H1 (cell line): ENCODE results near the gene PKP3. TPM values are rescaled to one million over a fixed set of nuclear protein-coding genes. Genes with fewer than 3 reads are reported as not detected.
A peak's percentile ranks its signal among the peaks of the same experiment; 100 is the strongest.

Source experiments
- CTCF ChIA-PET: fragments of 300-600 bp; sonication (Branson Sonifier 250); formaldehyde crosslinking; loops from one replicate; lab custom pipeline; 2021; ENCODE audit not compliant: partially characterized antibody; lab: Charles Lee
- POLR2A ChIA-PET: fragments of 300-600 bp; sonication (Branson Sonifier 250); formaldehyde crosslinking; loops from one replicate; lab custom pipeline; 2021; ENCODE audit warnings: inconsistent platforms; ENCODE audit not compliant: partially characterized antibody; lab: Charles Lee
- DNase-seq, 2 experiments: peaks; one replicate each; pipeline versions ENCODE4 v3.0.0 to v3.0.0-alpha.2; 2010 to 2022; ENCODE audit warnings: low spot score in 2 of 2, low read depth in 1 of 2, mixed read lengths in 1 of 2
- FAIRE-seq: peaks from 2 replicates; lab custom pipeline; 2011; peaks lifted over from hg19 to GRCh38; lab: Jason Lieb, UNC
- H2AFZ ChIP-seq: 2 replicates; pipeline ENCODE4 v1.8.1; 2012; ENCODE audit warnings: low read length, inconsistent platforms
- H2AK5ac ChIP-seq: 2 replicates; pipeline ENCODE4 v1.6.1; 2013; ENCODE audit warnings: low read depth, low read length
- H2BK120ac ChIP-seq: replicated peaks from 2 replicates; pipeline ENCODE3; 2013; ENCODE audit warnings: low read depth, low read length, inconsistent platforms
- H2BK12ac ChIP-seq: 2 replicates; pipeline ENCODE4 v1.6.1; 2013; ENCODE audit warnings: low read depth, low read length
- H2BK15ac ChIP-seq: 2 replicates; pipeline ENCODE4 v1.6.1; 2013; ENCODE audit warnings: low read length
- H2BK20ac ChIP-seq: 2 replicates; pipeline ENCODE4 v1.6.1; 2013; ENCODE audit warnings: low read length
- H2BK5ac ChIP-seq: 2 replicates; pipeline ENCODE4 v1.6.1; 2013; ENCODE audit warnings: low read depth, low read length
- H3K14ac ChIP-seq: 2 replicates; pipeline ENCODE4 v1.6.1; 2013; ENCODE audit warnings: inconsistent platforms; ENCODE audit not compliant: insufficient read length
- H3K18ac ChIP-seq: 2 replicates; pipeline ENCODE4 v1.6.1; 2013; ENCODE audit warnings: low read length; ENCODE audit errors: extremely low read depth
- H3K23ac ChIP-seq: 2 replicates; pipeline ENCODE4 v1.6.1; 2013; ENCODE audit warnings: inconsistent platforms; ENCODE audit not compliant: insufficient read length
- H3K23me2 ChIP-seq: 2 replicates; pipeline ENCODE4 v1.6.1; 2013; ENCODE audit warnings: low read depth, low read length
- H3K27ac ChIP-seq: 2 replicates; pipeline ENCODE4 v1.6.1; 2011; ENCODE audit warnings: low read depth, low read length, inconsistent platforms
- H3K27me3 ChIP-seq, 4 experiments: replicated peaks in 1 of 4; 1 replicate in 1 of 4; 2 replicates in 3 of 4; pipeline versions ENCODE4 v1.6.1 to v1.8.1; 2011 to 2013; ENCODE audit warnings: low read length in 3 of 4, mild to moderate bottlenecking in 3 of 4, inconsistent platforms in 2 of 4, mixed read lengths in 2 of 4, moderate library complexity in 1 of 4; ENCODE audit not compliant: control insufficient read depth in 3 of 4, insufficient read depth in 3 of 4; ENCODE audit errors: extremely low read depth in 1 of 4
- H3K36me3 ChIP-seq, 4 experiments: 2 replicates each; pipeline versions ENCODE4 v1.6.1 to v1.8.1; 2011 to 2013; ENCODE audit warnings: mild to moderate bottlenecking in 4 of 4, low read length in 3 of 4, moderate library complexity in 2 of 4, control low read depth in 1 of 4, inconsistent platforms in 1 of 4; ENCODE audit not compliant: insufficient read depth in 4 of 4, control insufficient read depth in 2 of 4
- H3K4ac ChIP-seq: replicated peaks from 2 replicates; pipeline ENCODE3; 2013; ENCODE audit warnings: low read length, low read depth, mixed read lengths, inconsistent platforms; ENCODE audit not compliant: insufficient read length
- H3K4me1 ChIP-seq, 4 experiments: replicated peaks in 1 of 4; 1 replicate in 1 of 4; 2 replicates in 3 of 4; pipeline versions ENCODE4 v1.6.1 to v1.8.1; 2011 to 2013; ENCODE audit warnings: low read length in 3 of 4, inconsistent platforms in 2 of 4, mixed read lengths in 1 of 4; ENCODE audit not compliant: insufficient read depth in 4 of 4, control insufficient read depth in 3 of 4
- H3K4me2 ChIP-seq, 2 experiments: 2 replicates each; pipeline versions ENCODE4 v1.6.1 to v1.8.1; 2011 to 2013; ENCODE audit warnings: low read depth in 2 of 2, low read length in 2 of 2, control low read depth in 1 of 2, inconsistent platforms in 1 of 2, mild to moderate bottlenecking in 1 of 2; ENCODE audit not compliant: insufficient read depth in 1 of 2
- H3K4me3 ChIP-seq, 4 experiments: fragments of 200-600, 300-600 bp in 1 of 4; sonication (generic), shearing (Covaris generic), sonication (Bioruptor Twin) in 1 of 4; 2 replicates each; pipeline versions ENCODE4 v1.5.1 to v1.8.1; 2011 to 2016; ENCODE audit warnings: low read length in 4 of 4, low read depth in 3 of 4, control low read depth in 2 of 4, inconsistent platforms in 2 of 4, mild to moderate bottlenecking in 2 of 4, mixed read lengths in 1 of 4, moderate library complexity in 1 of 4; ENCODE audit not compliant: insufficient read depth in 2 of 4; ENCODE audit errors: extremely low read depth in 1 of 4
- H3K56ac ChIP-seq: replicated peaks from 2 replicates; pipeline ENCODE3; 2013; ENCODE audit warnings: low read depth, mild to moderate bottlenecking, mixed read lengths, low read length, inconsistent platforms; ENCODE audit not compliant: insufficient read length
- H3K79me1 ChIP-seq: 2 replicates; pipeline ENCODE4 v1.6.1; 2013; ENCODE audit warnings: low read depth, low read length, control low read depth
- H3K79me2 ChIP-seq, 2 experiments: 2 replicates each; pipeline versions ENCODE4 v1.6.1 to v1.8.1; 2012 to 2013; ENCODE audit warnings: low read length in 2 of 2, mild to moderate bottlenecking in 2 of 2, inconsistent platforms in 1 of 2; ENCODE audit not compliant: insufficient read depth in 2 of 2, control insufficient read depth in 1 of 2
- H3K9ac ChIP-seq, 4 experiments: replicated peaks in 1 of 4; 1 replicate in 1 of 4; 2 replicates in 3 of 4; pipeline versions ENCODE4 v1.6.1 to v1.8.1; 2011 to 2013; ENCODE audit warnings: low read depth in 3 of 4, low read length in 3 of 4, control low read depth in 2 of 4, mild to moderate bottlenecking in 2 of 4, moderate library complexity in 2 of 4, inconsistent platforms in 1 of 4; ENCODE audit errors: extremely low read depth in 1 of 4
- H3K9me3 ChIP-seq, 2 experiments: 2 replicates each; pipeline versions ENCODE4 v1.6.1 to v1.8.1; 2012 to 2013; ENCODE audit warnings: mild to moderate bottlenecking in 2 of 2, moderate library complexity in 2 of 2, control low read depth in 1 of 2, inconsistent platforms in 1 of 2, low read depth in 1 of 2, low read length in 1 of 2, mixed read lengths in 1 of 2; ENCODE audit not compliant: insufficient read depth in 2 of 2
- H4K20me1 ChIP-seq, 2 experiments: replicated peaks in 1 of 2; 2 replicates each; pipeline versions ENCODE3 to v1.8.1; 2011 to 2013; ENCODE audit warnings: inconsistent platforms in 2 of 2, low read length in 2 of 2, mild to moderate bottlenecking in 1 of 2; ENCODE audit not compliant: insufficient read depth in 2 of 2, control insufficient read depth in 1 of 2
- H4K5ac ChIP-seq: 2 replicates; pipeline ENCODE4 v1.6.1; 2013; ENCODE audit warnings: low read length, low read depth, mixed read lengths, inconsistent platforms; ENCODE audit not compliant: insufficient read length
- H4K8ac ChIP-seq: 2 replicates; pipeline ENCODE4 v1.8.0; 2013; ENCODE audit warnings: mild to moderate bottlenecking, moderate library complexity, low read length, inconsistent platforms; ENCODE audit not compliant: insufficient read depth; ENCODE audit errors: extremely low read depth
- H4K91ac ChIP-seq: replicated peaks from 2 replicates; pipeline ENCODE3; 2013; ENCODE audit warnings: low read length, mixed read lengths, inconsistent platforms; ENCODE audit not compliant: insufficient read length
- EZH2 ChIP-seq: fragments of 200-600 bp; sonication (generic); IDR thresholded peaks from 2 replicates; pipeline ENCODE4 v1.7.1; 2012; ENCODE audit warnings: low read depth, mild to moderate bottlenecking, moderate library complexity, low read length, inconsistent platforms; ENCODE audit not compliant: severe bottlenecking
- HDAC6 ChIP-seq: IDR thresholded peaks from one replicate; pipeline ENCODE4 v1.7.1; 2012; ENCODE audit warnings: low read depth, mild to moderate bottlenecking, inconsistent platforms, low read length, moderate library complexity
- JUND ChIP-seq: IDR thresholded peaks from 2 replicates; pipeline ENCODE4 v1.6.1; 2011; ENCODE audit warnings: mild to moderate bottlenecking, improper control_type of control experiment, low read length
- MAFK ChIP-seq: IDR thresholded peaks from 2 replicates; pipeline ENCODE4 v1.6.1; 2012; ENCODE audit warnings: low read depth, mild to moderate bottlenecking, improper control_type of control experiment, low read length
- POLR2A ChIP-seq, 2 experiments: IDR thresholded peaks; 1 replicate in 1 of 2; 2 replicates in 1 of 2; pipeline ENCODE4 v1.6.1; 2011; ENCODE audit warnings: low read depth in 2 of 2, low read length in 2 of 2, mild to moderate bottlenecking in 2 of 2; ENCODE audit errors: control extremely low read depth in 1 of 2
- POLR2AphosphoS5 ChIP-seq: IDR thresholded peaks from 2 replicates; pipeline ENCODE4 v1.6.1; 2011; ENCODE audit warnings: low read depth, low read length
- POU5F1 ChIP-seq: IDR thresholded peaks from 2 replicates; pipeline ENCODE4 v1.6.1; 2011; ENCODE audit warnings: low read depth, mild to moderate bottlenecking, low read length, moderate library complexity
- WGBS, 2 experiments: shearing (Covaris generic) in 1 of 2; methylation state at CpG; one replicate each; pipeline versions ENCODE4 v1.1.6 to v1.1.7; 2013 to 2015; ENCODE audit warnings: low lambda C conversion rate in 2 of 2, mixed read lengths in 2 of 2, inconsistent platforms in 1 of 2, low coverage in 1 of 2, missing lambda C conversion rate in 1 of 2; ENCODE audit not compliant: insufficient replicate concordance in 2 of 2, insufficient coverage in 1 of 2, insufficient read length in 1 of 2; ENCODE audit errors: extremely low coverage in 1 of 2, missing lambda C conversion rate in 1 of 2; 5-methylcytosine and 5-hydroxymethylcytosine counted together
- polyA plus RNA-seq, 7 experiments: library from polyadenylated mRNA; depleted of rRNA in 3 of 7; stranded (reverse) in 5 of 7; unstranded in 2 of 7; fragments of >200 nt in 5 of 7; fragments of 200-250 nt in 2 of 7; gene quantifications; 1 replicate in 5 of 7; 2 replicates in 1 of 7; 4 replicates in 1 of 7; pipeline versions ENCODE4 v1.2.1 to v1.2.3, GENCODE V29; 2011 to 2013; ENCODE audit warnings: missing spikeins in 2 of 7, mixed read lengths in 2 of 7
- total RNA-seq: library from RNA; stranded (reverse); fragmentation: NEBNext Ultra II Directional; extraction: Animal tissue kit (Norgen Biotek cat#: 25700); gene quantifications from 2 replicates; pipeline ENCODE4 v1.2.1, GENCODE V29; 2021
- TF ChIP-seq, protein P1 (sequence below): IDR thresholded peaks from 2 replicates; pipeline ENCODE4 v1.6.1; 2012; ENCODE audit warnings: inconsistent platforms

Gene PKP3
- total and polyA plus RNA-seq, 2 of the 8 experiments (the other 6 are each of a cell fraction or from before 2014, with no cell fraction given), result 16.7 to 28.7 TPM

DNA sequence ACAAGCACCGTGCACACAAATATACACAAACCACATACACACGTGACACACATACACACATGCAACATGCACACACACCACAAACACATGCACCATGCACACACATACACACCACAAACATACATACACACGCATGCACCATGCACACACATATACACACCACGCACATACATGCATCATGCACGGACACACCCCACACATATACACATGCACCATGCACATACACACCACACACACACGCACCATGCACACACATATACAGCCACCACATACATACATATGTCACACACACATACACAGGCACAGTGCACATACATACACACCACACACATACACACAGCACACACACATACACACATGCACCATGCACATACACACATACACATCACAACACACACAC is 37.4 kb upstream of the PKP3 start:
- Histone ChIP-seq H2BK5ac (peak overlapping the region; percentile 89), H2AK5ac (peak overlapping the region; percentile 99), H3K23ac (no peak overlapping the region), H2BK12ac (0 out of 2 replicates have a peak overlapping the region, but pooled peaks have one; percentile 2), H4K20me1 (peaks cover 0 to 16% of the 10 kb centered on the region in 2 experiments), H3K23me2 (peaks cover 20% of the 10 kb centered on the region), H3K4me3 (no peak overlapping the region), H3K27me3 (no peaks in the 10 kb centered on the region; a peak in 1 of 7 replicates), H3K4ac (peak overlapping the region; percentile 27), H4K8ac (no peak overlapping the region), H4K91ac (peak overlapping the region; percentile 87), H3K18ac (no peak overlapping the region), H3K27ac (no peak overlapping the region), H3K4me1 (peaks cover 4 to 8% (median 6%) of the 10 kb centered on the region in 4 experiments), H2BK20ac (no peak overlapping the region), H3K36me3 (peaks cover 0 to 13% (median 0%) of the 10 kb centered on the region in 4 experiments; a peak in 1 of 8 replicates), H2BK15ac (peak overlapping the region; percentile 12; the same call in 1 of the 2 replicates), H3K56ac (peak overlapping the region; percentile 89), H3K9ac (peak overlapping the region in 1 of 4 experiments; percentile 39; a peak in 1 of 7 replicates), H2AFZ (no peak overlapping the region), H3K79me1 (peaks cover 3% of the 10 kb centered on the region; the same call in 1 of the 2 replicates), H2BK120ac (peak overlapping the region; percentile 69), H3K79me2 (peaks cover 0 to 6% of the 10 kb centered on the region in 2 experiments; a peak in 1 of 4 replicates), H3K9me3 (peaks cover 13 to 30% of the 10 kb centered on the region in 2 experiments), H3K14ac (no peak overlapping the region), H3K4me2 (peak overlapping the region in 1 of 2 experiments; percentile 71; a peak in 1 of 4 replicates), H4K5ac (no peak overlapping the region)
- DNase-seq (no peak), FAIRE-seq (no peak)
- POLR2A ChIA-PET, result interaction anchor here (0.6 to 3.4 kb wide), 9 partner anchors 16 to 150 kb away, joined by 3 to 24 read pairs (median 4); partner anchors contain the start of genes BET1L, IFITM2, PSMD13 and RIC8A
- TF ChIP-seq EZH2 (no peak), HDAC6 (no peak), POLR2A (IDR thresholded peaks at IDR 0.05; ENCODE audit: control extremely low read depth in 1 of 2, low read depth in 2 of 2, low read length in 2 of 2) (no peak), MAFK (no peak), POU5F1 (no peak), POLR2AphosphoS5 (no peak), JUND (no peak)
- TF ChIP-seq, protein P1, sequence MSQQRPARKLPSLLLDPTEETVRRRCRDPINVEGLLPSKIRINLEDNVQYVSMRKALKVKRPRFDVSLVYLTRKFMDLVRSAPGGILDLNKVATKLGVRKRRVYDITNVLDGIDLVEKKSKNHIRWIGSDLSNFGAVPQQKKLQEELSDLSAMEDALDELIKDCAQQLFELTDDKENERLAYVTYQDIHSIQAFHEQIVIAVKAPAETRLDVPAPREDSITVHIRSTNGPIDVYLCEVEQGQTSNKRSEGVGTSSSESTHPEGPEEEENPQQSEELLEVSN, result no peak
- 91% methylated on average over 6 of the region's 6 CpGs; no CpG with 5 or more reads in 1 of the 2 experiments for WGBS, 2 experiments
- CTCF ChIA-PET, result interaction anchor here (1.6 to 2.3 kb wide), 5 partner anchors 7 to 105 kb away, joined by 8 to 22 read pairs (median 13); no protein-coding TSS in a partner anchor
